ENCODE measurements around the gene SEMA3F.
A peak's percentile ranks its signal among the peaks of the same experiment; 100 is the strongest.

The SEMA3F gene

GRCh38 chr3:50189274-50189673 is 34.1 kb downstream of the SEMA3F start:
- TF ChIP-seq TEAD4 (IDR thresholded peaks at IDR 0.05): no peak
- 0 out of 2 replicates have a peak, but pooled peaks have one; percentile 31 for TF ChIP-seq MAX (IDR thresholded peaks at IDR 0.05)
- TF ChIP-seq YY1 (IDR thresholded peaks at IDR 0.05; ENCODE audit: low read depth): no peak
- peak; percentile 99 for TF ChIP-seq RAD21 (IDR thresholded peaks at IDR 0.05; ENCODE audit: low read depth)

DNA sequence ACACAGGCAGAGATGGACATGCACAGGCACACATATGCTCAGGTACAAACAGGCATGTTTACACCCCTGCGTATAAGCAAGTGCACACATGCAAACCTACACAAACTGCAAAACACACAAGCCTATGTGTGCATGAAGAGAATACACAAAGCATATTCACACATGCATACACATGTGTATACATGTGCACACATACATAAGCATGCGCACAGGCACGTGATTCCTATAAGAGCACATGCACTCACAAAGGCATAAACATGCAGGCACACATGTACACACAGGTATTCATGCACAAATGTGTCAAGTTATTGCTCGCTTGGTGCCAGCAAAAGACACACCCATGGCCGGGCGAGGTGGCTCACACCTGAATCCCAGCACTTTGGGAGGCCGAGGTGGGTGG is 34.9 kb downstream of the SEMA3F start:
- TF ChIP-seq EP300 (IDR thresholded peaks at IDR 0.05; ENCODE audit: borderline replicate concordance) (no peak), FOXM1 (IDR thresholded peaks at IDR 0.05; ENCODE audit: borderline replicate concordance, low read depth) (no peak), RAD21 (IDR thresholded peaks at IDR 0.05; ENCODE audit: low read depth) (no peak), CREB1 (IDR thresholded peaks at IDR 0.05; ENCODE audit: low read depth) (no peak), CEBPB (IDR thresholded peaks at IDR 0.05) (no peak), TEAD4 (IDR thresholded peaks at IDR 0.05) (no peak), YY1 (IDR thresholded peaks at IDR 0.05; ENCODE audit: low read depth) (no peak), EGR1 (IDR thresholded peaks at IDR 0.05) (no peak), ZBTB7A (IDR thresholded peaks at IDR 0.05; ENCODE audit: low read depth) (no peak), TCF12 (IDR thresholded peaks at IDR 0.05; ENCODE audit: low read depth) (no peak)
- TF ChIP-seq, protein P1, sequence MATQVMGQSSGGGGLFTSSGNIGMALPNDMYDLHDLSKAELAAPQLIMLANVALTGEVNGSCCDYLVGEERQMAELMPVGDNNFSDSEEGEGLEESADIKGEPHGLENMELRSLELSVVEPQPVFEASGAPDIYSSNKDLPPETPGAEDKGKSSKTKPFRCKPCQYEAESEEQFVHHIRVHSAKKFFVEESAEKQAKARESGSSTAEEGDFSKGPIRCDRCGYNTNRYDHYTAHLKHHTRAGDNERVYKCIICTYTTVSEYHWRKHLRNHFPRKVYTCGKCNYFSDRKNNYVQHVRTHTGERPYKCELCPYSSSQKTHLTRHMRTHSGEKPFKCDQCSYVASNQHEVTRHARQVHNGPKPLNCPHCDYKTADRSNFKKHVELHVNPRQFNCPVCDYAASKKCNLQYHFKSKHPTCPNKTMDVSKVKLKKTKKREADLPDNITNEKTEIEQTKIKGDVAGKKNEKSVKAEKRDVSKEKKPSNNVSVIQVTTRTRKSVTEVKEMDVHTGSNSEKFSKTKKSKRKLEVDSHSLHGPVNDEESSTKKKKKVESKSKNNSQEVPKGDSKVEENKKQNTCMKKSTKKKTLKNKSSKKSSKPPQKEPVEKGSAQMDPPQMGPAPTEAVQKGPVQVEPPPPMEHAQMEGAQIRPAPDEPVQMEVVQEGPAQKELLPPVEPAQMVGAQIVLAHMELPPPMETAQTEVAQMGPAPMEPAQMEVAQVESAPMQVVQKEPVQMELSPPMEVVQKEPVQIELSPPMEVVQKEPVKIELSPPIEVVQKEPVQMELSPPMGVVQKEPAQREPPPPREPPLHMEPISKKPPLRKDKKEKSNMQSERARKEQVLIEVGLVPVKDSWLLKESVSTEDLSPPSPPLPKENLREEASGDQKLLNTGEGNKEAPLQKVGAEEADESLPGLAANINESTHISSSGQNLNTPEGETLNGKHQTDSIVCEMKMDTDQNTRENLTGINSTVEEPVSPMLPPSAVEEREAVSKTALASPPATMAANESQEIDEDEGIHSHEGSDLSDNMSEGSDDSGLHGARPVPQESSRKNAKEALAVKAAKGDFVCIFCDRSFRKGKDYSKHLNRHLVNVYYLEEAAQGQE (IDR thresholded peaks at IDR 0.05; ENCODE audit: low read depth): no peak
- TF ChIP-seq, protein P2, sequence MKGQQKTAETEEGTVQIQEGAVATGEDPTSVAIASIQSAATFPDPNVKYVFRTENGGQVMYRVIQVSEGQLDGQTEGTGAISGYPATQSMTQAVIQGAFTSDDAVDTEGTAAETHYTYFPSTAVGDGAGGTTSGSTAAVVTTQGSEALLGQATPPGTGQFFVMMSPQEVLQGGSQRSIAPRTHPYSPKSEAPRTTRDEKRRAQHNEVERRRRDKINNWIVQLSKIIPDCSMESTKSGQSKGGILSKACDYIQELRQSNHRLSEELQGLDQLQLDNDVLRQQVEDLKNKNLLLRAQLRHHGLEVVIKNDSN (IDR thresholded peaks at IDR 0.05): no peak

DNA sequence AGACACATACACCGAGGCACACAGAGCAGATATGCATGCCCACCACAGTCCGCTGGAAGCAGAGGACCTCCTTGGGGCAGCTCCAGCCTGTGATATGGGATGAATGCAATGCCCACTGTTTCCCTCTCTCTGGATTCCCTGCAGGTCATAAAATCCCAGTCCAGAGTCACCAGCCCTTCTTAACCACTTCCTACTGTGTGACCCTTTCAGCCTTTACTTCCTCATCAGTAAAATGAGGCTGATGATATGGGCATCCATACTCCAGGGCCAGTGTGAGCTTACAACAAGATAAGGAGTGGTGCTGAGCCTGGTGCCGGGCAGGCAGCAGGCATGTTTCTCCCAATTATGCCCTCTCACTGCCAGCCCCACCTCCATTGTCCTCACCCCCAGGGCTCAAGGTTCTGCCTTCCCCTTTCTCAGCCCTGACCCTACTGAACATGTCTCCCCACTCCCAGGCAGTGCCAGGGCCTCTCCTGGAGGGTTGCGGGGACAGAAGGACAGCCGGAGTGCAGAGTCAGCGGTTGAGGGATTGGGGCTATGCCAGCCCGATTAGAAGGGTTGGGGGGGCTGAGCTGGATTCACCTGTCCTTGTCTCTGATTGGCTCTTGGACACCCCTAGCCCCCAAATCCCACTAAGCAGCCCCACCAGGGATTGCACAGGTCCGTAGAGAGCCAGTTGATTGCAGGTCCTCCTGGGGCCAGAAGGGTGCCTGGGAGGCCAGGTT is 36.0 kb downstream of the SEMA3F start, which contains the start of gene GNAT1:
GNAT1 (plus strand) TSS at position 675 of the 725 bp plus-strand sequence. CDS start 116 bp downstream, outside the sequence.
- TF ChIP-seq CEBPB (IDR thresholded peaks at IDR 0.05): no peak
- no peak for TF ChIP-seq ZBTB7A (IDR thresholded peaks at IDR 0.05; ENCODE audit: low read depth)
- TF ChIP-seq TEAD4 (IDR thresholded peaks at IDR 0.05): no peak

DNA sequence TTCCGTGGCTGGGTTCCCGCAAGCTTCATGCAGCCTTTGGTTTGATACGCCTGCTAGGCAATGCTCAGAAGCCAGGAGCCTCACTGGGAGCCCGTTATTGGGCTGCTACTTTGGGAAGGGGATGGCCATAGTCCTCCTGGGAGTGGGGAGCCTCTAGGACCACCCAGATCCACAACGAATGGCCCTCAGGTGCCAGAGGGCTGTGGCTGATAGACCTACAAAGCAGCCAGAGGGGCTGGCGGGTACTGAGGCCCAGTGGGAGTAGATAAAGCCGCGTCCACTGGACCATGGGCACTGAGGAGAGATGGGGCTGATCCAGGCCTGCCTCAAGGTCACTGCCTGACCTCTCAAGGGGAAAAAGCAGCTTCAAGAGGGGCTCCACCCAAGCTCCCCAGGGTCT is 37.0 kb downstream of the SEMA3F start:
- no peak for TF ChIP-seq NFIC (IDR thresholded peaks at IDR 0.05)

DNA sequence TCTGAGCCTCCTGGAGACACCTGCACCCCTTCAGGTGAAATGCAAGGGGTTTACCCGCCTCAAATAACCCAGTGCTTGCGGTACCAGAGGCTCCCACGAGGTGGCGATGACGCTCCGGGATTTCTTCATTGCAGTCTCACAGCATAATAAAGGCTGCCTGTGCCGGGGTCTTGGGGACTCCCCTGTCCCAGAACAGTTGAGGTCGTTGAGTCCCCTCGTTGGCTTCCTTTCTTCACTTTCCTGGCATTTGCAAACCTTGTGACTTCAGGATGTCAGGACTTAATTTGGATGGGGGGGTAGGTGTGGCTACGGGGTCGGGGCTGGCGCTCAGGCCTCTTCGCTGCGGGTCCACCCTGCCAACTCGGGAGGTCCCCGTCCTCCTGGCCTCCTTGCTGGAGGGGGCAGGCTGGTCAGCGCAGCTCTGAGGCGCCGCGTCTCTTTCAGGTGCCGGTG is 37.6 kb downstream of the SEMA3F start:
- TF ChIP-seq MAX (IDR thresholded peaks at IDR 0.05) (no peak), TCF12 (IDR thresholded peaks at IDR 0.05; ENCODE audit: low read depth) (no peak), EGR1 (IDR thresholded peaks at IDR 0.05) (no peak), ZBTB7A (IDR thresholded peaks at IDR 0.05; ENCODE audit: low read depth) (peak; percentile 68; the same call in 1 of the 2 replicates), EP300 (IDR thresholded peaks at IDR 0.05; ENCODE audit: borderline replicate concordance) (no peak), CREB1 (IDR thresholded peaks at IDR 0.05; ENCODE audit: low read depth) (no peak), FOXM1 (IDR thresholded peaks at IDR 0.05; ENCODE audit: borderline replicate concordance, low read depth) (no peak), YY1 (IDR thresholded peaks at IDR 0.05; ENCODE audit: low read depth) (no peak), RAD21 (IDR thresholded peaks at IDR 0.05; ENCODE audit: low read depth) (peak; percentile 92)
- TF ChIP-seq, protein P2 (IDR thresholded peaks at IDR 0.05): no peak
- TF ChIP-seq, protein P1 (IDR thresholded peaks at IDR 0.05; ENCODE audit: low read depth): no peak

DNA sequence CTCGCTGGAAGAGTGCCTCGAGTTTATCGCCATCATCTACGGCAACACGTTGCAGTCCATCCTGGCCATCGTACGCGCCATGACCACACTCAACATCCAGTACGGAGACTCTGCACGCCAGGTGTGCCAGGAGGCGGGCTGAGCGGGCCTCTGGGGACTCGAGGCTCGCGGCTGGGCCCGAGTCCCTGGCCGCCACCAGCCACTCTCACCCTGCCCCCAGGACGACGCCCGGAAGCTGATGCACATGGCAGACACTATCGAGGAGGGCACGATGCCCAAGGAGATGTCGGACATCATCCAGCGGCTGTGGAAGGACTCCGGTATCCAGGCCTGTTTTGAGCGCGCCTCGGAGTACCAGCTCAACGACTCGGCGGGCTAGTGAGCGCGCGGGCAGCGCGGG is 38.2 kb downstream of the SEMA3F start:
- TF ChIP-seq ZBTB7A (IDR thresholded peaks at IDR 0.05; ENCODE audit: low read depth): no peak
- no peak for TF ChIP-seq EGR1 (IDR thresholded peaks at IDR 0.05)
- no peak for TF ChIP-seq CEBPB (IDR thresholded peaks at IDR 0.05)
- TF ChIP-seq TCF12 (IDR thresholded peaks at IDR 0.05; ENCODE audit: low read depth): no peak
- no peak for TF ChIP-seq MAX (IDR thresholded peaks at IDR 0.05)
- TF ChIP-seq, protein P1 (IDR thresholded peaks at IDR 0.05; ENCODE audit: low read depth): no peak
